Heart left ventricle (tissue), 13 donors: Measurements from ENCODE around the gene PRDM11.

Source experiments
- CTCF ChIP-seq, 12 donors: fragments of 200-600 bp; sonication (generic) in 4 of 12; IDR thresholded peaks; one replicate each; pipeline versions ENCODE4 v1.5.0 to v1.8.0; 2018 to 2022; ENCODE audit warnings: antibody characterized with exemption in 12 of 12, mild to moderate bottlenecking in 5 of 12
- POLR2A ChIP-seq, 2 donors: fragments of 450-650 bp; IDR thresholded peaks; one replicate each; pipeline ENCODE4 v1.6.1; 2017; ENCODE audit warnings: antibody characterized with exemption in 2 of 2, mild to moderate bottlenecking in 2 of 2, moderate library complexity in 2 of 2
- donor health status: ischemic (EF 13 %, LVEDD 7.1; RV severe dilation, severe dysfunction).
- donor health status: DM: no; HTN: yes; CAD: no.
- donor health status: DM: no; HTN: no; CAD: no.
- donor health status: ischemic (EF 25% LVEDD 6.9; RV normal size, moderate dysfunction).
- donor health status: ischemic (EF 25% LVEDD 5.7; RV mildly dilated, moderate dysfunction).
- donor health status: ischemic (EF 35%, LVEDD 5.7; RV mildly dilated, moderate dysfunction).
- donor health status: nonischemic (EF 11% LVEDD 7.7; RV severe dilation, severe dysfunction).
- donor health status: DM: yes; HTN: yes; CAD: no.
- donor health status: PGD.
- donor health status: ischemic (EF 29% LVEDD 5.4; RV normal size, mild dysfunction).
- donor health status: nonischemic (EF 23%, LVEDD 6.1; RV moderate dilation, normal function).

DNA sequence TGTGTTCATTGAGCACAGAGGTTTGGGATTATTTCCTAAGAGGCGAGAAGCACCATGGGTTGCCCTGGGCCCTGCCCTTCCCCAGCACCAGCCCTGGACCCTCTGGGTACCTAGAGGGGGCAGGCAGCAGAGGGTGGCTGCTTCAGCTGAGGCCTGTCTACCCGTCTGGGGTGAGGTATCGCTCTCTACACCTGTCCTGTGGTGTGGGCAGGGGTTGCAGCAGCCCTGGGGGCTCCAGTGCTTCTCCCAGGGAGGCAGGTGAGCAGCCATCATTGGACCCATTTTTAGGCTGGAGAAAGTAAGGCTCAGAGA is 15.6 kb downstream of the PRDM11 start:
- TF ChIP-seq CTCF (IDR thresholded peaks at IDR 0.05) (no peak), POLR2A (IDR thresholded peaks at IDR 0.05) (no peak)
